Stimulated activated CD8-positive, alpha-beta memory T cell treated with anti-CD3 and anti-CD28 coated beads, Interleukin-15, amount 100 ng/mL, for 1 hour (primary cell): ENCODE results near the gene SREBF2.
"Not testable (repeated sequence)": the region's sequence is repeated elsewhere in the genome, so short reads cannot be mapped to it uniquely, and the experiment has no call there.

Source experiments
- DNase-seq: peaks from one replicate; pipeline ENCODE4 v3.0.0-alpha.2; 2020; ENCODE audit warnings: low read depth

Gene SREBF2

GRCh38 chr22:41947424-41948080 is 114.6 kb downstream of the SREBF2 start:
- DNase-seq, result no peak

GRCh38 chr22:41948142-41948541 is 115.2 kb downstream of the SREBF2 start:
- no peak for DNase-seq

- DNase-seq, result not testable (repeated sequence)
Observed at GRCh38 chr22:41948928-41949296, 116.0 kb downstream of the SREBF2 start.

GRCh38 chr22:41949297-41949965 is 116.5 kb downstream of the SREBF2 start:
- no peak for DNase-seq

GRCh38 chr22:41951898-41952474 is 119.1 kb downstream of the SREBF2 start, which contains the start of gene SMIM45:
Gene SMIM45, plus strand, starts transcription at chr22:41952150.
- DNase-seq, result no peak

- DNase-seq, result no peak
Observed at GRCh38 chr22:41952713-41953112, 119.8 kb downstream of the SREBF2 start.
